OCI-LY3 (cell line): ENCODE results near the gene FAM234A.

Experiments used
- CTCF ChIP-seq: fragments of 200-600, 300-600 bp; sonication (generic); IDR thresholded peaks from 2 replicates; pipeline ENCODE4 v1.5.1; 2014; ENCODE audit warnings: antibody characterized with exemption, low read length, low read depth
- EZH2phosphoT487 ChIP-seq: fragments of 200-600 bp; shearing (Covaris generic); IDR thresholded peaks from 2 replicates; pipeline ENCODE4 v1.6.1; 2018; ENCODE audit warnings: antibody characterized with exemption, mixed run types, low read depth

GRCh38 chr16:293043-293775 lies 58.6 kb downstream of the FAM234A start:
- TF ChIP-seq CTCF, result no peak
- no peak for TF ChIP-seq EZH2phosphoT487
